ENCODE data around the gene MORF4L1. TPM values are rescaled to one million over a fixed set of nuclear protein-coding genes. Genes with fewer than 3 reads are reported as not detected.
A peak's percentile ranks its signal among the peaks of the same experiment; 100 is the strongest.
"Not testable (repeated sequence)": the region's sequence is repeated elsewhere in the genome, so short reads cannot be mapped to it uniquely, and the experiment has no call there.

The MORF4L1 gene
- total RNA-seq, 1 donor from 2014 or later = 252 TPM

DNA sequence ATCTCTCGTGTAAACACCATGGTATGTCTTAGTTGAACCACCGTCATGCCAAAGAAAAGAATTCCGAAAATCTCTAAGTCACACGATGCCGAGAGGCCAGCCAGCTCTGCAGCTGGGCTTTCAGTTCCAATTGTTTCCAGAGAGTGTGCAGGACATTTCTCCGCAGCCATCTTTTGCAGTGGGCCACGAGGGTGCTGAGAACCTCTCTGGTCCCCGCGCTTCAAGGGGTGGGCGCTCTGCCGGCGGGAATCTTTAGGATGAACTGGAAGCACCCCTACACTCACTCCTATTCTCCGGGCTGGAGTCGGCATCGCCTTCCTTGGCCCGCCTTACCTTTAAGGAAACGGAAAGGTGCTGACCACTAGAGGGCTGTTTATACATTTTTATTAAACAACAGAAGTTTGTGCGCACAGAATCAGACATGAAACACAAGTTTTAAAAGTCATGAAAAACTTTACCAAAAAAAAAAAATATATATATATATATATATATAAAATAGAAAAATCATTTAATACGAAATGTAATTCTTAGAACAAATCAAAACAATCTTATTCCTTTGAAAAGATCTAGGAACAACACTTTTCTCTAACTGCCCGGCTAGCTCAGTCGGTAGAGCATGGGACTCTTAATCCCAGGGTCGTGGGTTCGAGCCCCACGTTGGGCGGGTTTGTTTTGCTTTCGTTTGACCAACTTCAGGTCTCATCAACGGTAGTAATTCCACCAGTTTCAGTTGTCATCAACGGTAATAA, 12.5 kb upstream of the MORF4L1 start:
- peak; percentile 66 for DNase-seq (ENCODE audit: low spot score)

GRCh38 chr15:78865585-78865984, 7.1 kb upstream of the MORF4L1 start:
- not testable (repeated sequence) for DNase-seq (ENCODE audit: low spot score)

GRCh38 chr15:78866031-78866430, 6.7 kb upstream of the MORF4L1 start:
- DNase-seq (ENCODE audit: low spot score) = not testable (repeated sequence)

DNA sequence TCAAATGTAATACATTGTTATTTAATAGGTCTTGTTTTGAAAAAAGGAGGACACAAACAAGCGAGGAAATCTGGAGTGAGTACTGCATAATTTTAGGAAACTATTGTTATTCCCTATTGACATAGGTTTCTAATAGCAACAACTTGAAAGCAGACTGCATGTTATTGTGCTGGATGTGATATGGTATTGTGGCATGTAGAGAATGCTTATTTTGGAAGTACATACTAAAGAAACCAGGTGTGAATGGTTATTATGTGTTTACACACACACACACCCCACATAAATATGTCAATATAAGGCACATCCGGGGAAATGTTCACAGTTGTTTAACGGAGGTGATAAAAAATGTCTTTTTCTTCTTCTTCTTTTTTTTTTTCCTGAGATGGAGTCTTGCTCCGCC, 5.9 kb upstream of the MORF4L1 start:
- DNase-seq (ENCODE audit: low spot score) = no peak

DNA sequence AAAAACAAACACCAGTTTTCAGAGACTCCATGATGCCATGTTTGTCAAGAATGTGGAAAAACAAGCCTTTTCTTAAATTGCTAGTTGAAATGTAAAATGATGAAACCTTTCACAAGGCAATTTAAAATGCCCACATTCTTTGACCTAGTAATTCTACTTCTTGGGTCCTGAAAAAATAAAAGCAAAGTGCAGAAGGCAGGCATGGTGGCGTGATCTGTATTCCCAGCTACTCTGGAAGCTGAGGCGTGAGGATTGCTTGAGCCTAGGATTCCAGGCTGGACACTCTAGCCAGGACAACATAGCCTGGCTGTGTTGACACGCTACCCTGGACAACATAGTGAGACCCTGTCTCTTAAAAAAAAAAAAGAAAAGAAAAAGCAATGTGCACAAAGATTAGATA, 4.3 kb upstream of the MORF4L1 start:
- no peak for DNase-seq (ENCODE audit: low spot score)

DNA sequence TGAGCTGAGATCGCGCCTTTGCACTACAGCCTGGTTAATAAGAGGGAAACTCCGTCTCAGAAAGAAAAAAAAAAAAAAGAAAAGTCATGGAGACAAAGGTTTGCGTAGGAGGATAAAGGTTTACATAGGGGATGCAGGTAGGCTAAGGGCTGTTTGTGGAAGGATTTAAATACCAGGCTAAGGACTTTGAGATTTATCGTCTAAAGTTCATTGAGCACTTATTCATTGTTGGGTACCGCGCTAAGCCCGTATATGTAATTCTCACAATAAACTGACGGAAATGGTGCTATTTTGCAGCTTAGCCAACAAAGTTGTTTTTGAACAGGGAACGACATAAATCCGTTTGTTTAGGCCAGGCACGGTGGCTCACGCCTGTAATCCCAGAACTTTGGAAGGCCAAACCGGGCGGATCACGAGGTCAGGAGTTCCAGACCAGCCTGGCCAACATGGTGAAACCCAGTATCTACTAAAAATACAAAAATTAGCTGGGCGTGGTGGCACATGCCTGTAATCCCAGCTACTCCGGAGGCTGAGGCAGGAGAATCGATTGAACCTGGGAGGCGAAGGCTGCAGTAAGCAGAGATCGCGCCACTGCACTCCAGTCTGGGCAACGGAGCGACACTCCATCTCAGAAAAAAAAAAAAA, 1.1 kb upstream of the MORF4L1 start:
- not testable (repeated sequence) for DNase-seq (ENCODE audit: low spot score)

DNA sequence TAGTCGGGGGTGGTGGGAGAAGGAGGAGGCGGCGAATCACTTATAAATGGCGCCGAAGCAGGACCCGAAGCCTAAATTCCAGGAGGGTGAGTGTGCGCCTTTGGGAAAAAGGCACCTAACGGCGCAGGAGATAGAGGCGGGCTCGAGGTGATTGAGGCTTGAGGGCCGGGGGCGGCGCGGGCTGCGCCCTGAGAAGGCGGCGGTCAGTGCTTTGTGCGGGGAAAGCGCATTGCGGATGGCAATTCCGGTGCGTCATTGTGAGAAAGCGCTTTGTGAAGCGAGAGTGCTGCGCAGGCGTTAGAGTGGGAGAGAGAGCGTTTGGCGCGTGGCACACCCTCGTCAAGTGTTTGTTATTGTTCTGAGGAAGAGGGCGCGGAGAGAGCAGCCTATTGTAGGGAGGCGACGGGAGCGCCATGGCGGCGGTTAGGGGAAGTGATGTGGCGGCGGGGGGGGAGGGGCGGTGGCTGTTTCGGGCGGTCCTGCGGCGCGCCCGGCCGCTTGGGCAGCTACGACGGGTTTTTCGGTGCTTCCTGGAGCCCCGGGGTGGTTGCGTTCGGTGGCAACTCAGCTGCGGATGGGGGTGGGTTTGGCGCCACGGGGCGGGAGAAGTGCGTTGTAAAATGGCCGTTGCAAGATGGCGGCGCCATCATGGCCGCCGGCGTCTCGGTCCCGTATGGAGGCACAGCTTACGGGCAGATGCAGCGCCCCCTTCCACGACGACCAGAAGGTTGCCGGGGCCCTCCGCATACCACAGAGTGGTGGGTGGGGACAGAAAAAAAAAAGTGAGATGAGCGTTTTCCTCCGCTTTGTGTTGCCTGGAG, 492 bp downstream of the MORF4L1 start:
- peak; percentile 76 for DNase-seq (ENCODE audit: low spot score)

GRCh38 chr15:78873793-78874765, 1.4 kb downstream of the MORF4L1 start:
- no peak for DNase-seq (ENCODE audit: low spot score)

DNA sequence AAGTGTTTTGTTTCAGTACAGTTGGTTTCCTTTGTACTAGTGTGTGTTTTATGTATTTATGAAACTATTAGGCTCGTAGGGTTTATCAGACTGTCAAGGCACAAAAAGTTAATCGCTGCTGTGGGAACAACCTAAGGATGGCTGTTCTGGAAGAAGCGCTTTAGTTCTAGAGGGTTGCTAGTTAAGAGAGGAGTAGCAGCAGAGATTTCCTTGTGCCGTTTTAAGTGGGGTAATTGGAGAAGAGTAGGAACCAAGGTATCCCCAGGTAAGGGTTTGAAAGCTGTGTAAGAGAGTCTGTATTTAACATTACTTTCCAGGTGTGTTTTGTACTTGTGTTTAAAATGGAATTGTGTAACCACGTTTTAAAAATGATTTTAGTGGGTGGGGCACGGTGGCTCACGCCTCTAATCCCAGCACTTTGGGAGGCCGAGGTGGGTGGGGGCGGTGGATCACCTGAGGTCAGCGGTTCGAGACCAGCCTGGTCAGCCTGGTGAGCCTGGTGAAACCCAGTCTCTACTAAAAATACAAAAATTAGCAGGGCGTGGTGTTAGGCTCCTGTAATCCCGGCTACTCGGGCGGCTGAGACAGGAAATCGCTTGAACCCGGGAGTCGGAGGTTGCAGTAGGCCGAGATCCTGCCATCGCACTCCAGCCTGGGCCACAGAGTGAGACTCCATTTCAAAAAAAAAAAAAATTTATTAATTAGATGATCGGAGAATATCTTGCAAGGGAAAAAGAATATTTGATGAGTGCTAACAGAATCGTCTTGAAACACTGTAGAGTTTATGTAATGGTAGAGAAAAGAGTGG, 2.6 kb downstream of the MORF4L1 start:
- DNase-seq (ENCODE audit: low spot score) = no peak

DNA sequence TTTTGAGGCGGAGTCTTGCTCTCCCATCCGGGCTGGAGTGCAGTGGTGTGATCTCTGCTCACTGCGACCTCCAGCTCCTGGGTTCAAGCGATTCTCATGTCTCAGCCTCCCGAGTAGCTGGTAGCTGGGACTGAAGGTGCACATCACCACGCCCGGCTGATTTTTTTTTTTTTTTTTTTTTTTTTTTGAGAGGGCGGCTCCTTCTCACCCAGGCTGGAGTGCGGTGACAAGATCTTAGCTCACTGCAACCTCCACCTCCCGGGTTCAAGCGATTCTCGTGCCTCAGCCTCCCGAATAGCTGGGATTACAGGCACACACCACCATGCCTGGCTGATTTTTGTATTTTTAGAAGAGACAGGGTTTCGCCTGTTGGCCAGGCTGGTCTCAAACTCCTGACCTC, 4.3 kb downstream of the MORF4L1 start:
- DNase-seq (ENCODE audit: low spot score) = not testable (repeated sequence)

GRCh38 chr15:78878356-78878755, 5.7 kb downstream of the MORF4L1 start:
- no peak for DNase-seq (ENCODE audit: low spot score)

DNA sequence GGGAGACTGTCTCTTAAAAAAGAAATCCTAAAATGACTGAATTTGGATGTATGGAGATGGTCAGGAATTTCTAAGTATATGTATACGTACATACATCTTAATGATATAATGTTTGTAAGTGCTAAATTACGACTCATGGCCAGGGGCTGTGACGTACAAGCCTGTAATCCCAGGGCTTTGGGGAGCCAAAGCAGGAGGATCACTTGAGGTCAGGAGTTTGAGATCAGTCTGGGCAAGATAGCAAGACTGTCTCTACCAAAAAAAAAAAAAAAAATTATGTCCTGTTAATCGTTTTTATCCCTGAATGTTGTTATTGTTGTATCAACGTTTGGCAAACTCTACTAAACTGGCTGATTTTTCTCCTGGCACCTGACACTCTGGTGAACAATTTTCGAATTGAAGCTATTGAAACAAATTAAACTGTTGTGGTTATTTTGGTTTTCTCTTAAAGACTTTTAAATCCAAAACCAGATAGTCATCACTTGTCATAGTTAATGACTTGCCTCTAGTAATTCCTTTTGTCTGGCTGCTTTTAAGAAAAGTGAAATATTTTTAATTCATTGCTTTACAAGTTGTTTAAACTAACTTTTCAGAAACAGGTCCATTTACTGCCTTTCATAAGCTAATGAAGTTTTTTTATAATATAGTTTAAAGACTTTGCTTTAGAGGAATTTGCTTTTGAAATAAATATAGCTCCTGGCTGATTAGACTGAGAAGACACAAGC, 7.0 kb downstream of the MORF4L1 start:
- DNase-seq (ENCODE audit: low spot score) = no peak

GRCh38 chr15:78880242-78880533, 7.5 kb downstream of the MORF4L1 start:
- DNase-seq (ENCODE audit: low spot score) = no peak

- DNase-seq (ENCODE audit: low spot score) = no peak
These were observed 8.1 kb downstream of the MORF4L1 start for GRCh38 chr15:78880813-78881212.

DNA sequence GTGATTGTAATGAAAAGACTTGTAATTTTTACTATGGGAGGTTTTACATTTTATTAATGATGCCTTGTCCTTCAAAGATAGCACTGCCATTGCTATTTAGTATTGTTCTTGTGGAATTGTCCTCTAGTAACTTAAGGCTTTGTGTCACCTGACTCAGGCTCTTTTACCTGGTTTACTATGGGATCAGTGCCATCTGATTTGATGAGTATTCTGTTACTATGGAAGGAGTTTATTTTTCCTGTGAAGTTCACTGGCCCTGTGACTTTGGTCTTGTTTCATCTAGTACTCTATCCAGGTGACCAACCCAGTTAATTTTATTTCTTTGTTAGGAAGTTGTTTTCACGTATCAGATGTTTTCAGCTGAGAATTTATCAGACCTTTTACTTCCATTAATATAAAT, 9.0 kb downstream of the MORF4L1 start:
- DNase-seq (ENCODE audit: low spot score) = no peak

GRCh38 chr15:78889000-78889399, 16.3 kb downstream of the MORF4L1 start:
- DNase-seq (ENCODE audit: low spot score) = no peak

DNA sequence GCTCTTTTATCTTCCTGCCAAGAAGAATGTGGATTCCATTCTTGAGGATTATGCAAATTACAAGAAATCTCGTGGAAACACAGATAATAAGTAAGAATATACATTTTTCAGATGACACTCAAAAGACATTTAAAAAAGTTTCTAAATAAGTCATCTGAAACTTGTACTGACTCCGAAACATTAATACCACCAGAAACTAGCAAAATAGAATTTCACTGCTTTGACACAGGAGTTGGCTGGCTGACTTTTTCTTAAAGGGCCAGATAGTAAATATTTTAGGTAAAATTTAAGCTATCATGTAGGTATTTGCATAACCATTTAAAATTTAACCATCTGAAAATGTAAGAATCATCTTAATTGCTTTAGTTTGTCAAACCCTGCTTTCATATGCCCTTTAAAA, 20.8 kb downstream of the MORF4L1 start:
- no peak for DNase-seq (ENCODE audit: low spot score)

DNA sequence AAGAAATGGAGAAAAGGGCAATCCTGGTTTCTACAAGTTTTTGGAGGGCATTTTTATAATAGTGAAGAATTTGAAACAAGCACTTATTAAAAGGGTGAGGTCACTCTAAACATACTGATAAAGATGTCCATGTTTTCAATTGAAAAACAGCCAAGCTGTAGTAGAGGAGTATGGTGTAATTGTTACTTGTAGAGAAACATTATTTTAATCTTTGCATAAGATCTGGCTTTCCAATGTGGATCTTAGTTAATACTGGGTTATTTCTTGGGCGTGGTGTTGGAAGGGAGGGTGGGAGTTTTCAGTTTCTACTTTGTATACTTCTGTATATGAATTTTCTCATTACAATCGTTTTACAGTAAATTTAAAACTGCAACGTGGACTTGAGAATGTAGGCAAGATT, 22.8 kb downstream of the MORF4L1 start:
- DNase-seq (ENCODE audit: low spot score) = no peak

DNA sequence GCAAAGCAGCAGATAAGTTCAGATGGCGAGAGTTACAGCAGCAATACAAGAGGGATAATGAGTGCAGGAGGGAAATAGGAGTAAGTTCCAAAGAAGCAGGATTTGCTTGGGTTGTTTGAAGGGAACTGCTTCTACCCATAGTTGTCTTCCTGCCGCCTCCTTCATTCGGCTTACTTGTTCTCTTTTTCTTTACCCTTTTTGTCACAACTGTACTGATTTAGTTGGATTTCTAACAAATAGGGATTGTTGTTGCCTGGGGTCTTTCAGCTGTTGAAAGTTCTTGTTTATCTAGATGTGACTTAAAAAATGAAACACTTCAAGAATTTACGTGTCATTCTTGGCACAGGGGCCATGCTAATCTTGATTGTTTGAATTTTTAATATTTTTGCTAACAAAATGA, 25.9 kb downstream of the MORF4L1 start:
- DNase-seq (ENCODE audit: low spot score) = no peak
